GM21717 (cell line): Measurements from ENCODE around the gene TRIM27.
"Not testable (repeated sequence)": the region's sequence is repeated elsewhere in the genome, so short reads cannot be mapped to it uniquely, and the experiment has no call there.

Source experiments
- ATAC-seq: cut with Tn5 transposase; IDR thresholded peaks from one replicate; pipeline ENCODE4 v1.9.1; 2021; ENCODE audit warnings: mild to moderate bottlenecking, moderate library complexity; ENCODE audit not compliant: unreplicated experiment

The TRIM27 gene

GRCh38 chr6:28923318-28924102, at the start of gene TRIM27:
TSS of gene TRIM27 (minus strand) at chr6:28923985. CDS start at chr6:28923632, 353 bp downstream.
- peak; percentile 84 for ATAC-seq

- not testable (repeated sequence) for ATAC-seq
Observed at GRCh38 chr6:28970056-28970455, 46.3 kb upstream of the TRIM27 start.

GRCh38 chr6:28969129-28969528, 45.3 kb upstream of the TRIM27 start:
- ATAC-seq: no peak

- ATAC-seq: no peak
Observed at GRCh38 chr6:28968476-28968875, 44.7 kb upstream of the TRIM27 start.

- no peak for ATAC-seq
Observed at GRCh38 chr6:28965706-28966105, 41.9 kb upstream of the TRIM27 start.

- no peak for ATAC-seq
Observed at GRCh38 chr6:28960846-28961500, 37.2 kb upstream of the TRIM27 start.

GRCh38 chr6:28958561-28959243, 34.9 kb upstream of the TRIM27 start:
- not testable (repeated sequence) for ATAC-seq

- ATAC-seq: not testable (repeated sequence)
Observed at GRCh38 chr6:28957795-28958314, 34.1 kb upstream of the TRIM27 start.

GRCh38 chr6:28956331-28956730, 32.5 kb upstream of the TRIM27 start:
- no peak for ATAC-seq

- ATAC-seq: no peak
Observed at GRCh38 chr6:28953585-28954258, 29.9 kb upstream of the TRIM27 start.

GRCh38 chr6:28953039-28953584, 29.3 kb upstream of the TRIM27 start:
- ATAC-seq: peak; percentile 61

GRCh38 chr6:28949656-28950195, 25.9 kb upstream of the TRIM27 start:
- ATAC-seq: not testable (repeated sequence)

GRCh38 chr6:28948782-28949486, 25.1 kb upstream of the TRIM27 start:
- ATAC-seq: no peak

- no peak for ATAC-seq
Observed at GRCh38 chr6:28947831-28948270, 24.1 kb upstream of the TRIM27 start.

GRCh38 chr6:28947067-28947765, 23.4 kb upstream of the TRIM27 start:
- ATAC-seq: no peak

- no peak for ATAC-seq
Observed at GRCh38 chr6:28945349-28945748, 21.6 kb upstream of the TRIM27 start.

GRCh38 chr6:28944412-28944865, 20.7 kb upstream of the TRIM27 start:
- ATAC-seq: no peak

GRCh38 chr6:28943557-28944411, 20.0 kb upstream of the TRIM27 start:
- ATAC-seq: no peak
